Measurements from ENCODE around the gene BRD7. TPM values are rescaled to one million over a fixed set of nuclear protein-coding genes. Genes with fewer than 3 reads are reported as not detected.

The BRD7 gene
- total and polyA plus RNA-seq, 10 of the 15 experiments (the other 5 are each of a cell fraction or from before 2014, with no cell fraction given), result 16.9 to 74.7 (median 52.0) TPM

- ChIA-PET CTCF (no interaction called here), POLR2A (no interaction called here), RAD21 (ENCODE audit: unreplicated experiment) (no interaction called here), SMC1A (ENCODE audit: uncharacterized antibody, unreplicated experiment) (interaction anchor here (0.5 kb wide), 1 partner anchor 206 kb away, joined by 3 read pairs; no protein-coding TSS in a partner anchor)
- H3K27me3 ChIP-seq (replicated peaks in 1 of 2; ENCODE audit: control insufficient read depth in 2 of 2, insufficient read depth in 2 of 2, low read length in 1 of 2), result no peaks in the 10 kb centered on the region
- no peak overlapping the region for H3K4me3 ChIP-seq
- H3K79me2 ChIP-seq (ENCODE audit: control insufficient read depth, insufficient read depth, low read length), result no peaks in the 10 kb centered on the region
- H3K4me2 ChIP-seq (ENCODE audit: control insufficient read depth, insufficient read depth), result no peak overlapping the region
- no peak overlapping the region for H2AFZ ChIP-seq (ENCODE audit: control insufficient read depth, low read depth, low read length)
- DNase-seq (ENCODE audit: low read depth, low spot score), result no peak
- H3K27ac ChIP-seq (ENCODE audit: control insufficient read depth, insufficient read depth), result no peak overlapping the region
- no peaks in the 10 kb centered on the region for H3K36me3 ChIP-seq (ENCODE audit: control insufficient read depth in 2 of 2, insufficient read depth in 2 of 2, low read length in 1 of 2)
- no TSS peak for BruUV-seq (replicated peaks)
- no peak for ATAC-seq
- intact Hi-C loops (cut with micrococcal nuclease; ENCODE audit: unreplicated experiment) (no loop called here), in situ Hi-C loops (cut with MboI) (no loop called here)
- no peaks in the 10 kb centered on the region for H3K4me1 ChIP-seq (ENCODE audit: control insufficient read depth, insufficient read depth, low read length)
- TF ChIP-seq ZBTB4 (CRISPR knock-in tag; IDR thresholded peaks at IDR 0.05) (no peak), JUND (IDR thresholded peaks at IDR 0.05; ENCODE audit: low read depth, low read length) (no peak), CTCF (IDR thresholded peaks at IDR 0.05 in 2 of 3, conservative IDR thresholded peaks at IDR 0.05 in 1 of 3; ENCODE audit: control insufficient read depth in 2 of 3, extremely low read depth in 1 of 3, insufficient read depth in 1 of 3, low read depth in 3 of 3, low read length in 3 of 3) (no peak), TCF7 (IDR thresholded peaks at IDR 0.05; ENCODE audit: borderline replicate concordance) (no peak), CEBPB (IDR thresholded peaks at IDR 0.05; ENCODE audit: borderline replicate concordance in 1 of 2, low read depth in 2 of 2, low read length in 2 of 2) (no peak), SKIL (IDR thresholded peaks at IDR 0.05; ENCODE audit: low read depth, poor library complexity, severe bottlenecking) (no peak), CBX3 (IDR thresholded peaks at IDR 0.05; ENCODE audit: borderline replicate concordance, low read depth) (no peak), GATAD2B (conservative IDR thresholded peaks at IDR 0.05; ENCODE audit: low read depth) (no peak), MEF2A (IDR thresholded peaks at IDR 0.05; ENCODE audit: insufficient read depth, low read depth, low read length) (no peak), E2F4 (IDR thresholded peaks at IDR 0.05; ENCODE audit: low read depth, low read length) (no peak), CHD2 (IDR thresholded peaks at IDR 0.05; ENCODE audit: borderline replicate concordance, low read depth, low read length) (no peak)
- H4K20me1 ChIP-seq (ENCODE audit: control insufficient read depth, insufficient read depth), result no peaks in the 10 kb centered on the region
- 36% methylated on average over 7 of the region's 7 CpGs for WGBS (ENCODE audit: insufficient coverage, insufficient replicate concordance, low lambda C conversion rate, missing lambda C conversion rate)
- no peak for FAIRE-seq
- H3K9ac ChIP-seq (ENCODE audit: control insufficient read depth, insufficient read depth, low read length), result no peak overlapping the region
- H3K9me3 ChIP-seq (replicated peaks; ENCODE audit: control insufficient read depth, insufficient read depth, low read length), result no peaks in the 10 kb centered on the region; the same call in 2 of the 3 replicates
Measured at GRCh38 chr16:50408001-50408561, 39.3 kb upstream of the BRD7 start.

Data from GM12878 (cell line).